ENCODE data around the gene KCTD12. TPM values are rescaled to one million over a fixed set of nuclear protein-coding genes. Genes with fewer than 3 reads are reported as not detected.

KCTD12 gene
- total RNA-seq, 2 donors from 2014 or later = 21.5 to 111 TPM

- Histone ChIP-seq H3K4me1 (replicated peaks) (peaks cover 6% of the 10 kb centered on the region), H3K9me3 (no peaks in the 10 kb centered on the region), H3K27me3 (replicated peaks; ENCODE audit: insufficient read depth) (no peaks in the 10 kb centered on the region), H3K27ac (no peak overlapping the region), H3K36me3 (no peaks in the 10 kb centered on the region), H3K4me3 (no peak overlapping the region)
- intact Hi-C loops (cut with DNase I) = no loop called here
- 56% methylated on average over 1 of the region's 1 CpG for WGBS
- TF ChIP-seq CTCF (IDR thresholded peaks at IDR 0.05) (no peak), POLR2A (IDR thresholded peaks at IDR 0.05) (no peak), POLR2AphosphoS5 (IDR thresholded peaks at IDR 0.05) (no peak)
- DNase-seq (ENCODE audit: low spot score) = no peak
Observed at GRCh38 chr13:76836311-76836710, 49.9 kb downstream of the KCTD12 start.

GRCh38 chr13:76833441-76833954, 52.7 kb downstream of the KCTD12 start:
- peaks cover 4% of the 10 kb centered on the region for H3K27me3 ChIP-seq (replicated peaks; ENCODE audit: insufficient read depth)
- no peak for TF ChIP-seq CTCF (IDR thresholded peaks at IDR 0.05)
- no peak for TF ChIP-seq POLR2A (IDR thresholded peaks at IDR 0.05)
- TF ChIP-seq POLR2AphosphoS5 (IDR thresholded peaks at IDR 0.05) = peak; percentile 72
- intact Hi-C loops (cut with DNase I) = no loop called here
- H3K9me3 ChIP-seq = no peaks in the 10 kb centered on the region
- H3K27ac ChIP-seq = no peak overlapping the region
- DNase-seq (ENCODE audit: low spot score) = peak; percentile 32
- peaks cover 6% of the 10 kb centered on the region for H3K4me1 ChIP-seq (replicated peaks)
- H3K4me3 ChIP-seq = no peak overlapping the region
- WGBS = 40% methylated on average over 8 of the region's 8 CpGs
- H3K36me3 ChIP-seq = no peaks in the 10 kb centered on the region

GRCh38 chr13:76832258-76832988, 53.8 kb downstream of the KCTD12 start:
- TF ChIP-seq POLR2AphosphoS5 (IDR thresholded peaks at IDR 0.05) (peak; percentile 77), CTCF (IDR thresholded peaks at IDR 0.05) (no peak), POLR2A (IDR thresholded peaks at IDR 0.05) (no peak)
- Histone ChIP-seq H3K4me3 (no peak overlapping the region), H3K36me3 (no peaks in the 10 kb centered on the region), H3K27me3 (replicated peaks; ENCODE audit: insufficient read depth) (peaks cover 4% of the 10 kb centered on the region), H3K4me1 (replicated peaks) (peaks cover 6% of the 10 kb centered on the region), H3K9me3 (no peaks in the 10 kb centered on the region), H3K27ac (no peak overlapping the region)
- intact Hi-C loops (cut with DNase I) = no loop called here
- WGBS = 39% methylated on average over 7 of the region's 7 CpGs
- no peak for DNase-seq (ENCODE audit: low spot score)

GRCh38 chr13:76830805-76831204, 55.4 kb downstream of the KCTD12 start:
- no peak for TF ChIP-seq CTCF (IDR thresholded peaks at IDR 0.05)
- TF ChIP-seq POLR2AphosphoS5 (IDR thresholded peaks at IDR 0.05) = no peak
- no peak for TF ChIP-seq POLR2A (IDR thresholded peaks at IDR 0.05)
- Histone ChIP-seq H3K27me3 (replicated peaks; ENCODE audit: insufficient read depth) (peaks cover 7% of the 10 kb centered on the region), H3K4me1 (replicated peaks) (peaks cover 6% of the 10 kb centered on the region), H3K4me3 (no peak overlapping the region), H3K27ac (no peak overlapping the region), H3K36me3 (no peaks in the 10 kb centered on the region), H3K9me3 (no peaks in the 10 kb centered on the region)
- no peak for DNase-seq (ENCODE audit: low spot score)
- WGBS = 89% methylated on average over 10 of the region's 10 CpGs
- intact Hi-C loops (cut with DNase I) = no loop called here

Other genes starting within 250 kb of the KCTD12 start
- gene ACOD1, start 62.1 kb upstream of the KCTD12 start, total RNA-seq = not detected
- 10 to 100 TPM; 27.1 to 34.3 TPM for gene CLN5, start 105.7 kb upstream of the KCTD12 start, total RNA-seq
- gene FBXL3, start 140.8 kb upstream of the KCTD12 start, total RNA-seq = 100 to 1,000 TPM in 1 of 2 donors, 10 to 100 TPM in 1; 85.6 to 113 TPM

Data from prostate gland (tissue), 2 donors.